SHP77 (cell line): ENCODE results near the gene IST1.

Experiments used
- DNase-seq, 2 experiments: peaks; one replicate each; lab custom pipeline; 2025; lab: John Stamatoyannopoulos, UW

IST1 gene

DNA sequence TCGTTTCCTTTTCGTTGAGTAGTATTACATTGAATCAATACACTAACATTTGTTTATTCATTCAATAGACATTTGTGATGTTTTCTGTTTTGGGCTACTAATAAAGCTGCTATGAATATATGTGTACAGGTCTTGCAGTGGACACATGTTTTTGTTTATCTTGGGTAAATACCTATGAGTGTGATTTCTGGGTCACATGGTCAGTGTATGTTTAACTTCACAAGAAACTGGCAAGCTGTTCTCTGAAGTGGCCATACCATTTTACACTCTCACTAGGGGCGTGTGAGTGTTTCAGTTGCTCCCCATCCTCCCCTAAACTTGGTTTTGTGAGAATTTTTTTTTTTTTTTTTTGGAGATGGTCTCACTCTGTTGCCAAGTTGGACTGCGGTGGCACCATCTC lies 69.9 kb downstream of the IST1 start:
- no peak for DNase-seq

DNA sequence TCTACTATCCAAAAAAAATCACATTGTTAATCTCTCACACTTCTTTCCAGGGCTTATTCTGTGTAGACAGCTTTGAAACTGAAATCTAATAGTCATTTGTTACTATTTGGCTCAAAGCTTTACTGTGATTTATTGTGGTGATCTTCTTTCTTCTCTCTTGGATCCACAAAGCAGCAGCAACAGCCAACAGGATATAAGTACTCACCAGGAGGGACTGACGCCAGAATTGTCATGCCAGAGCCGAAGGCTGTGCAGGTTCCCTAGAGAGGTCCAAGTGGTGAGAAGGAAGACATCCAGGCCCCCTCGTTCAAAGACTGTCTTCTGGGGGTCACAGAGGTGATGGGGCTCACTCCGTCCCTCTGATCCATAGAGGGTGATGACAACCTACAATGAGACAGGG lies 71.6 kb downstream of the IST1 start:
- no peak for DNase-seq

DNA sequence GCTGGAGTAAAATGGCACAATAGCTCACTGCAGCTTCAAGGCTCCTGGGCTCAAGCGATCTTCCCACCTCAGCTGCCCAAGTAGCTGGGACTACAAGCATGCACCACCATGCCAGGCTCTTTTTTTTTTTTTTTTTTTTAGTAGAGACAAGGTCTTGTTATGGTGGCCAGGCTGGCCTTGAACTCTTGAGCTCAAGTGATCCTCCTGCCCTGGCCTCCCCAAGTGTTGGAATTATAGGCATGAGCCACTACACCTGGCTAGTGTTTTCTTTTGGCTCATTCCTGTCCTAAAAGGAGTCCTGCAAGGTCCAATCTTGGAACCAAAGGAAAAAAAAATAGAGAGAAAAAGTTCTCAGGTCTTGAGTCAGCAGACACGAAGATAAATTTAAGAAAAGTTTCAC lies 74.0 kb downstream of the IST1 start:
- no peak for DNase-seq

DNA sequence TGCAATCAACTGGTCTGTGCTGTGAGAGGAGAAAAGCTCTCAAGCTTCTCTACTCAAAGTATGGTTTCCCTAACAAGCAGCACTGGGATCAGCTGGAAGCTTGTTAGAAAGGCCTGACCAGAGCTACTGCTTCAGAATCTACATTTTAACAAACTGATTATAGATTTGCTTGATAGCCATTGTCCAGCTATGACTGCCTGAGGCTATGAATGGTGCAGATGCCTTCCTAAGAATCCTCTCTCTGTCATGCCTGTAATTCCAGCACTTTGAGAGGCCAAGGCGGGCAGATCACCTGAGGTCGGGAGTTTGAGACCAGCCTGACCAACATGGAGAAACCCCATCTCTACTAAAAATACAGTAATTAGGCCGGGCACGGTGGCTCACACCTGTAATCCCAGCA lies 76.2 kb downstream of the IST1 start:
- DNase-seq, result no peak

DNA sequence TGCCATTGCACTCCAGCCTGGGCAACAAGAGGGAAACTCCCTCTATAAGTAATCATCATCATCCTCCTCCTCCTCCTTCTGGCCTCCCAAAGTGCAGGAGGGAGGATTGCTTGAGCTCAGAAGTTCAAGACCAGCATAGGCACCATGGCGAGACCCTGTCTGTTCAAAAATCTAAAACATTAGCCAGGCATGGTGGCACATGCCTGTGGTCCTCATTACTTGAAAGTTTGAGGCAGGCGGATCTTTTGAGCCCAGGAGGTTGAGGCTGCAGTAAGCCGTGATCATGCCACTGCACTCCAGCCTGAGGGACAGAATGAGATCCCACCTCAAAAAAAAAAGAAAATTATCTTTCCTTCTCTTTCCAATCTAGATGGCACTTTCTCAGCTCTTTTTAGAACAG lies 77.0 kb downstream of the IST1 start:
- no peak for DNase-seq

DNA sequence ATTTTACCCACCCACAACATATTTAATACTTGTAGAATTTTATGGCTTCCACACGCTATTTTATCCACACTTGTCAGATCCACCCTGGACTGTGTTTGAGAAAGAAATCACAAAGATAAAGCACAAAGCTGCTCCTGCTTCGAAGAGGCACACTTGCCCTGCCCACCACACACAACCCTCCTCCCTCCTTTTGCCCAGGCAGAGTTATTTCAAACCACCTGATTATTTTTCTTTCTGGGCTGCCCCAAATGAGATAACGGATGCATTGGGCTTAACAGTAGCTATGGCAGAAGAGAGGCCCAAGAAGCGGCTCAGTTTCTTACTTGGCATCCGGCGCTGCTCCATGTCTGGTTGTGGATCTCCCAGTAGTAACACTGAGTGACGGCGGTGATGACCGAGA lies 77.7 kb downstream of the IST1 start:
- no peak for DNase-seq

DNA sequence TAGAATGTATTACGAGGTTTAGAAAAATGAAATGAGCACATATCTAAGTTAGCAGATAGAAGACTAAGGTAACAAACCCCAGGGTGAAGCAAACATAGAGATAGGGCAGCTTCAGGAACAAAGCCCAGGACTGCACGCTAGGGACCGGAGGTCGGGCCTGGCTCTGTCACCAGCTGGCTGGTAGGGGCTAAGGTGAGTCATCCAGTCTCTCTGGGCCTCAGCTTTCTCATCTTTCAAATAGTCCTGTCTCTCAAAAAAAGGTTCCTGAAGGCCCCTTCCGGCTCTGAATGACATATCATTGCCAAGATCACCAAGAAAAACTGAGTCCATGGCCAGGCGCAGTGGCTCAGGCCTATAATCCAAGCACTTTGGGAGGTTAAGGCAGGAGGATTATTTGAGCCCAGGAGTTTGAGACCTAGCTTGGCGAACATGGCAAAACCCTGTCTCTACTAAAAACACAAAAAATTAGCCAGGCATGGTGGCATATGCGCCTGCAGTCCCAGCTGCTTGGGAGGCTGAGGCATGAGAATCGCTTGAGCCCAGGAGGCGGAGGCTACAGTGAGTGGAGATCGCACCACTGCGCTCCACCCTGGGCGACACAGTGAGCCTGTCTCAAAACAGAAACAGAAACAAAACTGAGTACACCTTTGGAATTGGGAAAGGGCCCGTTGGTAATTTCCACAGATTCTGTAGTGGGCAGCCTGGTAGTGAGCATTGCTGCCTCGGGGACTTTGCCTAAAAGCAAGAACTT lies 78.9 kb downstream of the IST1 start:
- peak in 1 of 2 experiments; percentile 2 for DNase-seq
